Peyer's patch (tissue), 4 donors: ENCODE results near the gene FARP1.

Source experiments
- POLR2A ChIP-seq, 2 donors: fragments of 450-650 bp; IDR thresholded peaks; one replicate each; pipeline ENCODE4 v1.5.1; 2017; ENCODE audit warnings: antibody characterized with exemption in 2 of 2, mild to moderate bottlenecking in 2 of 2, moderate library complexity in 2 of 2
- TF ChIP-seq, protein P1 (sequence below), 6 experiments: fragments of 450-650 bp in 4 of 6; fragments of 200-600 bp in 2 of 6; sonication (generic) in 1 of 6; IDR thresholded peaks; one replicate each; pipeline ENCODE4 v1.5.1; 2017 to 2019; ENCODE audit warnings: antibody characterized with exemption in 6 of 6, mild to moderate bottlenecking in 3 of 6, moderate library complexity in 1 of 6

GRCh38 chr13:98156259-98156658 is 13.4 kb downstream of the FARP1 start:
- TF ChIP-seq, protein P1, sequence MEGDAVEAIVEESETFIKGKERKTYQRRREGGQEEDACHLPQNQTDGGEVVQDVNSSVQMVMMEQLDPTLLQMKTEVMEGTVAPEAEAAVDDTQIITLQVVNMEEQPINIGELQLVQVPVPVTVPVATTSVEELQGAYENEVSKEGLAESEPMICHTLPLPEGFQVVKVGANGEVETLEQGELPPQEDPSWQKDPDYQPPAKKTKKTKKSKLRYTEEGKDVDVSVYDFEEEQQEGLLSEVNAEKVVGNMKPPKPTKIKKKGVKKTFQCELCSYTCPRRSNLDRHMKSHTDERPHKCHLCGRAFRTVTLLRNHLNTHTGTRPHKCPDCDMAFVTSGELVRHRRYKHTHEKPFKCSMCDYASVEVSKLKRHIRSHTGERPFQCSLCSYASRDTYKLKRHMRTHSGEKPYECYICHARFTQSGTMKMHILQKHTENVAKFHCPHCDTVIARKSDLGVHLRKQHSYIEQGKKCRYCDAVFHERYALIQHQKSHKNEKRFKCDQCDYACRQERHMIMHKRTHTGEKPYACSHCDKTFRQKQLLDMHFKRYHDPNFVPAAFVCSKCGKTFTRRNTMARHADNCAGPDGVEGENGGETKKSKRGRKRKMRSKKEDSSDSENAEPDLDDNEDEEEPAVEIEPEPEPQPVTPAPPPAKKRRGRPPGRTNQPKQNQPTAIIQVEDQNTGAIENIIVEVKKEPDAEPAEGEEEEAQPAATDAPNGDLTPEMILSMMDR (IDR thresholded peaks at IDR 0.05) = no peak
- TF ChIP-seq POLR2A (IDR thresholded peaks at IDR 0.05) = no peak
